GM06990 (cell line): ENCODE results near the gene C10orf53.

Experiments used
- DNase-seq: peaks from one replicate; pipeline ENCODE4 v3.0.0-alpha.2; 2011; ENCODE audit not compliant: insufficient read length; ENCODE audit errors: extremely low read depth
- H3K27me3 ChIP-seq: replicated peaks from 2 replicates; pipeline ENCODE4 v1.6.0; 2011; ENCODE audit warnings: low read length; ENCODE audit not compliant: control insufficient read depth, insufficient read depth
- H3K36me3 ChIP-seq: 2 replicates; pipeline ENCODE4 v1.5.1; 2011; ENCODE audit warnings: low read length; ENCODE audit not compliant: control insufficient read depth, insufficient read depth
- H3K4me3 ChIP-seq: replicated peaks from 2 replicates; pipeline ENCODE4 v1.5.1; 2011; ENCODE audit warnings: low read depth, mild to moderate bottlenecking, control low read depth, low read length
- CTCF ChIP-seq: IDR thresholded peaks from 2 replicates; pipeline ENCODE4 v1.5.1; 2011; ENCODE audit warnings: low read length, control low read depth, mild to moderate bottlenecking, inconsistent platforms; ENCODE audit not compliant: insufficient read depth, poor library complexity, severe bottlenecking

Gene C10orf53

GRCh38 chr10:49679480-49679893 is at the start of gene C10orf53:
Gene C10orf53, plus strand, starts transcription at chr10:49679651. Its CDS starts 47 bp downstream, at chr10:49679698.
- TF ChIP-seq CTCF, result no peak
- Histone ChIP-seq H3K27me3 (no peaks in the 10 kb centered on the region; the same call in 1 of the 2 replicates), H3K36me3 (no peaks in the 10 kb centered on the region), H3K4me3 (no peak within 1 kb of the TSS)
- peak; percentile 18 for DNase-seq

- no peak for TF ChIP-seq CTCF
- no peaks in the 10 kb centered on the region for H3K36me3 ChIP-seq
- H3K4me3 ChIP-seq, result no peak overlapping the region
- H3K27me3 ChIP-seq, result no peaks in the 10 kb centered on the region; the same call in none of the 2 replicates
- no peak for DNase-seq
These were observed 47.5 kb upstream of the C10orf53 start for GRCh38 chr10:49631975-49632374.

- no peaks in the 10 kb centered on the region for H3K36me3 ChIP-seq
- no peak for TF ChIP-seq CTCF
- no peak for DNase-seq
These were observed 46.8 kb upstream of the C10orf53 start for GRCh38 chr10:49632406-49633317.

GRCh38 chr10:49633327-49634068 is 46.0 kb upstream of the C10orf53 start:
- DNase-seq, result no peak
- H3K4me3 ChIP-seq, result no peak overlapping the region
- no peak for TF ChIP-seq CTCF
- H3K36me3 ChIP-seq, result no peaks in the 10 kb centered on the region
- no peaks in the 10 kb centered on the region; the same call in none of the 2 replicates for H3K27me3 ChIP-seq

More at GRCh38 chr10:49632406-49633317, 46.8 kb upstream of the C10orf53 start:
- Histone ChIP-seq H3K4me3 (no peak overlapping the region), H3K27me3 (no peaks in the 10 kb centered on the region; the same call in none of the 2 replicates)

GRCh38 chr10:49634069-49634660 is 45.3 kb upstream of the C10orf53 start:
- TF ChIP-seq CTCF, result no peak
- Histone ChIP-seq H3K36me3 (no peaks in the 10 kb centered on the region), H3K27me3 (no peaks in the 10 kb centered on the region; the same call in none of the 2 replicates)

More at GRCh38 chr10:49634069-49634660, 45.3 kb upstream of the C10orf53 start:
- no peak for DNase-seq
- no peak overlapping the region for H3K4me3 ChIP-seq
